HG02981 (cell line): ENCODE results near the gene SPINT3.
"Not testable (repeated sequence)": the region's sequence is repeated elsewhere in the genome, so short reads cannot be mapped to it uniquely, and the experiment has no call there.

Experiments used
- ATAC-seq: cut with Tn5 transposase; IDR thresholded peaks from one replicate; pipeline ENCODE4 v1.9.1; 2021; ENCODE audit warnings: mild to moderate bottlenecking, moderate library complexity; ENCODE audit not compliant: unreplicated experiment

SPINT3 gene

DNA sequence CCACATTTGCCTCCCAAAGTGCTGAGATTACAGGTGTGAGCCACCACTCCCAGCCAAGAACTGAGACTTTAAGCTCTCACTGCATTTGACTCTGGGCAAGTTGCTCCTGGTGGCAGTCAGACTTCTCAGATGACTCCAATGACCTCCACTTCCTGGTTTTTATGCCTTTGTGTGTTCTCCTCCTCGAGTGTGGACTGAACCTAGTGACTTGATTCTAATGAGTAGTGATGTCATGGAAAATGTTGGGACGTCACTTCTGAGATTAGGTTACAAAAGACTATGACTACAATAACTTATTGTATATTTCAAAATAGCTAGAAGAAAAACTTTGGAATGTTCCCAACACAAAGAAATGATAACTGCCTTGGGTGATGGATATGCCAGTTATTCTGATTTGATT is 12.0 kb downstream of the SPINT3 start:
- ATAC-seq = no peak

DNA sequence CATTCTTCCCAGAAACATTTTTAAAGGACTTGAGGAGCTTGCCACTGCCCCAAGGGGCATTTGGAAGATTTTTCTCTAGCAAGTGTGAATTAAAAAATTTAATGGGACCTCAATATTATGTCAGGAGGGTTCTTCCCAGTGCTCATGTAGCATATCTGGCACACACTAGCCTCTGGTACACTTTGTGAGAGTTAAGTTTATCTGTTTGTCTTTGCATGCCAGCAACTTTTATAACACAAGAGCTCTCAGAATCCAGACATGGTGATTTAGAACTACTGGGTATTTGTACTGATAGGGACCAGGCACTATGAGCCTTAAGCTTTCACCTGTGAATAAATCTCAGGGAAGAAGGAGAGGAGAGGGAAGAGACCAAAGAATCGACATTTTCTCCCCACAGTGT is 12.9 kb downstream of the SPINT3 start:
- ATAC-seq = no peak

DNA sequence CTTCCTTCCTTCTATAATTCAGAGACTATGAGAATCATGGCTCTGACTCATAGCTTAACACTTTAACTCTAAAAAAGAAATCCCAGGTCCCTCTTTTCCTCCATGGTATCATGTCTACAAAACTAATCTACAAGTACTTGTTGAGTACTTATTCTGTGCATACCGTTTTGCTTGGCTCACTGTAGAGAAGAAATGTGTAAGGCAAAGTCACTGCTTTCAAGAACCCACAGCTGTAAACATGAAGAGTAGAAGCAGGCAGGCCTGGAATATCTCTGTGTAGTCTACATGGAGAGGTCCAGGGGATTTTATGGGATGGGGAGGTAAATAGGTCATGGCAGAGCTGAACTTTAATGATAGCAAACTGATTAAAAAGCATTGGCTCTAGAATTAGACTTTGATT is 13.8 kb downstream of the SPINT3 start:
- no peak for ATAC-seq

DNA sequence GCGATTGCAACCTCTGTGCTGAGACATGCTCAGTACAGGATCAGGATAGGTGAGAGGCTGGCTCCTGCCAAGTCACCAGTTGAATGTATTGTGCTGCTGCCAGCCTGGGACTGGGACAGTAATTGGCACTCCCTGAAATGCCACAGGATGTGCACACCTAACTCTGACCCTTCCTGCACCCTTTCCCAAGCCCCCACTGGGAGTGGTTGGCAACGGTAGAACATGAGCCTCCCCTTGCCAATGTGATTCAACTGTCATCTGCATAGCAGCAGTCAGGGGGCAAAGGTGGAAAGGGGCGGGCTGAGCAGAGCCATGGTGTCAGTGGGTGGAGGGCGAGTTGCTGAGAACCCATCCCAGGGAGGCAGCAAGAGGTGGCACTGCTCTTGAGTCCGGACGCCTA is 15.4 kb downstream of the SPINT3 start:
- ATAC-seq = no peak

DNA sequence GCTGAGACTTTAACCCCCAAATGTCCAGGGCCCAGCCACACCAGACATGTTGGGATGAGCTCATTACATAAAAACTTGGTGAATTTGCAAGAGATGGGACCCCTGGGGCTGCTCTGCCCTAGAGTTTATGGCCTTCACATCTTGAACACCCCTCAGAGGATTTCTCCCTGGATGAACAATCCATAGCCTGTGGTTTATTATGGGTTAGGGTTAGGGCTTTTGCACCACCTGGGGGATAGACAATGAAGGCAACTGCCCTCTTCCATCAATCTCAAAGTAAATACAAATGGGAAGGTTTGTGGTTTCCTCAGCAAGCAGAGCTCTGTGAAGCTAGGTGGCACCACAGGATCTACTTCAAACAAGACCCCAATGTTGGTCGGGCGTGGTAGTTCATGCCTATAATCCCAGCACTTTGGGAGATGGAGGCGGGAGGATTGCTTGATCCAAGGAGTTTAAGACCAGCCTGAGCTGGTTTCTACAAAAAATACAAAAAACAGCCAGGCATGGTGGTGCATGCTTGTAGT is 17.4 kb downstream of the SPINT3 start:
- no peak for ATAC-seq

DNA sequence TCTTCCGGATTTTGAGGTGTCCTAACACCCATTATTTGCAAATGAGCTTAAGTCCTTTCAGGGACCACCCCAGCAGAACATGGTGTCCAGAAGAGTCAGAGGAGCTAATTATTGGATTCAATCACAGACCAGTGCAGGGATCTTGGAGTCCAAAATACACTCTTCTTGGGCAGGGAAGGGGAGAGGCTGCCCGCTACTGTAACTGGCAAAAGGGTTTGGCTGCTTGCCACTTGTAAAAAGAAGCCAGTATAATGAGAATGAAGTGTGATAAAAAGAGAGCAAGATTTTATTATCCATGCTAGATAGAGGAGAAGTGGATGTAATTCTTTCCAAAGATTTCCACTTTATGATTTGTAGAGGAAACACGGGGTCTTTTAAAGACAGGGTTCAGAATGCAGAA is 19.3 kb downstream of the SPINT3 start:
- no peak for ATAC-seq

DNA sequence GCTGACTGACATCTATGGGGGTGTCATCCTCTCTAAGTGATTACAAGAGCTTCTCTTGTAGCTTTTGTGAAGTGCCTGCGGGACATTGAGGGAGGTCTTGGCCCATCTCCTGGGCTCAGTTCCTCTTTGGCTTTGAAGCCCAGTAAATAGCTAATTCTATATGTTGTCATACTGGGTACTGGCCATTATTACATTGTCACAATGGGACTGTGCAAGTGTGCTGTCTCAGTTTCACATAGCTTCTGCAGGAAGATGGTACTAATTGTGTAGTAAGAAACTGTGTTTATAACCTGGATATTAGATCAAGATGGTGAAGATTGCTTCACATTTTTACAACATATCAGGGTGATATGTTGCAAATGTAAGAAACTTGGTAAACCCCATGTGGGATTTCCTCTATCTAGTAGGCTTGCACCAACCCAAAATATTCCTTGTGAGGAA is 19.9 kb downstream of the SPINT3 start:
- ATAC-seq = no peak

DNA sequence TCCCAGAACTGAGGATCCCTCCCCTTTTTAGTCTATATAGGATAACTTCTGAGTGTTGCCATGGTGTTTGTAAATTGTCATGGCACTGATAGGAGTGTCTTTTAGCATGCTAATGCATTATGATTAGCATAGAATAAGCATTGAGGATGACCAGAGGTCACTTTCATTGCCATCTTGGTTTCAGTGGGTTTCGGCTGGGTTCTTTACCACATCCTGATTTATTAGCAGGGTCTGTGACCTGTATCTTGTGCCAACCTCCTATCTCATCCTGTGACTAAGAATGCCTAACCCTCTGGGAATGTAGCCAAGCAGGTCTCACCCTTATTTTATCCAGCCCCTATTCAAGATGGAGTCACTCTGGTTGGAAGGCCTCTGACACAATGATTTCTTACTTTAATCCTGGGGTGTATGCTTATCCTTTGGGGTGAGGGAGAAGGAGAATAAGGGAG is 26.3 kb downstream of the SPINT3 start:
- no peak for ATAC-seq

DNA sequence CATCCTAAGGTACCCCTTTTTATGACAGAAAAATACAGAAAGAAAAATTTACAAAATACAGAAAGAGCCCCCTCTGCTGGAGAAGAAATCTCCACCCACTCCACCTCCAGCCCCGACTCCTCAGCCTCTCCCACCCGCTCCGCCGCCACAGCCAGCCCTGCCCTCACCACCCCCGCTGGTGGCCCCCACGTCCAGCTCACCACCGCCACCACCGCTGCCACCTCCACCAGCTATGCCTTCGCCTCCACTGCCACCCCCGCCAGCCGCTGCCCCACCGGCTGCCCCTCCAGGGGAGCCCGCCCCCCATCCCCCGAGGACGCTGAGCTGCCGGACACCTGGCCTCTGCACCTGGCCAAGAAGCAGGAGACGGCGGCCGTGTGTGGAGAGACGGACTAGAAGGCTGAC is 28.2 kb downstream of the SPINT3 start:
- no peak for ATAC-seq

- no peak for ATAC-seq
These were observed 30.0 kb downstream of the SPINT3 start for GRCh38 chr20:45485388-45485787.

DNA sequence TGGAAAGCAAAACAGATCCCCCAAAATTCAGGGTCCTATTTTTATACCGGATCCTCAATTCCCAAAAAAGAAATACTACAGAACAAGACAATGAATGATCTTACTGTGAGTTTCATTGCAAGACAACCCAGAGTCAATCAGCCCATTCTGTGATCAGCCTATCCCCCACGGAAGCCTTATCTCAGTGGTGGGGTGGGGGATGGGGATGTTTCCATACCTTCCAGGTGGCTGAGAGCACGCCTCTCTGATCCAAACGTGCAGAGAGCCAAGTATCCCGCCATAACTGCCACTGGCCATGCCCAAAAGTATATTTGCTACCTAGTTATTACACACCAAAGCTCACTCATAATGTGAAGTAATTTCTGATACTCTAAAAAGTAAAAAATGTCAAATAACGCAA is 30.7 kb downstream of the SPINT3 start:
- no peak for ATAC-seq

DNA sequence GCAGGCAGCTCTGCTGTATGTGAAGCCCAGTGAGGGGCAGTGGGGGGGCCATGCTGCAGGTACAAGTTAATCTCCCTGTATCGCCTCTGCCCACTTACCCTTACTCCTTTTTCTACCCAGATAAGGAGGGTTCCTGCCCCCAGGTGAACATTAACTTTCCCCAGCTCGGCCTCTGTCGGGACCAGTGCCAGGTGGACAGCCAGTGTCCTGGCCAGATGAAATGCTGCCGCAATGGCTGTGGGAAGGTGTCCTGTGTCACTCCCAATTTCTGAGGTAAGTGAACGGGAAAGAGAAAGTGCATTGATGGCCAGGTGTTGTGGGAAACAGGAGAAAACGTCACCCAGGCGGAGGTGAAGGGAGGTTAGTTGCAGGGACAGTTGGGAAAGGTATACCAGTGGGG is 35.6 kb downstream of the SPINT3 start:
- no peak for ATAC-seq

- not testable (repeated sequence) for ATAC-seq
These were observed 37.8 kb downstream of the SPINT3 start for GRCh38 chr20:45477530-45478148.

GRCh38 chr20:45472286-45472685 is 43.1 kb downstream of the SPINT3 start:
- ATAC-seq = not testable (repeated sequence)

DNA sequence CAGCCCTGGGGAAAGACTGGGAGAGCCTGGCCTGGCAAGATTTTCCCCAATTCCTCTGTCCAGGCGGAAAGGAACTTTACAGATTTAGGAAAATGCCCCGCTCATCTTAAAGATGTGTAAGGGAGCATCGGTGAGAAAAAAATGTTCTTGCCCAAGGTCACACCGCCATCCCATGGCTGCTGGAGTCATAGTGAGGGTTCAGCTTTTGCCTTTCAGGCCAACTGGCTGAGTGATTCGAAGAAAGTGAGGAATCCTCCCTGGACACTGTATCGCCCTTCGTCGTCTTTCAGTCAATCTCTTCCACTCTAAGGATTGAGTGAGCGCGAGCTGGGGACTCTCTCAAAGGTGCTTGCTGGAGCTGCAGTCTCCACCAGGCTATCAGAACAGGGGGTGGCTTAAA is 44.5 kb downstream of the SPINT3 start:
- no peak for ATAC-seq

- peak; percentile 54 for ATAC-seq
These were observed 45.0 kb downstream of the SPINT3 start for GRCh38 chr20:45470262-45470931.

- ATAC-seq = no peak
These were observed 45.8 kb downstream of the SPINT3 start, which contains the start of gene WFDC2 for GRCh38 chr20:45469336-45470261. TSS of gene WFDC2 (plus strand) at chr20:45469753. CDS start at chr20:45469782, 29 bp downstream.

DNA sequence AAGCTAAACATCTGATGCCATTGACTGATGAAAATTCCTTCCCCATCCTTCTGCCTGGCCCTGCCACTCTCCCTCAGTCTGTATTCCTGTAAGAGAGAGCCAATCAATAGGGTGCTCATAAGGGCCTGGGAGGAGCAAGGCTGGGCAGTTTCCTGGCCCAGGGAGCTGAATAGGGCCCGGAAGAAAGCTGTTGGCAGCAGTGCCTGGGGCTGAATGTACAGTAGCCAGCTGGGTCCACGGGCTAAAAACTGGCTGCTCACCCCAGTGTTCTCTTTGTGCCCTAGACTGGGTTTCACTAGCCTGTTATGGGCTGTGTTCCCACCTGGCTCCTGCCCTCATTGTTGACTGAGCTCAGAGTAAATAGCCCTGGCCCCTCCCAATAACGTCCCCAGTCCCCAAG is 47.6 kb downstream of the SPINT3 start:
- ATAC-seq = no peak

DNA sequence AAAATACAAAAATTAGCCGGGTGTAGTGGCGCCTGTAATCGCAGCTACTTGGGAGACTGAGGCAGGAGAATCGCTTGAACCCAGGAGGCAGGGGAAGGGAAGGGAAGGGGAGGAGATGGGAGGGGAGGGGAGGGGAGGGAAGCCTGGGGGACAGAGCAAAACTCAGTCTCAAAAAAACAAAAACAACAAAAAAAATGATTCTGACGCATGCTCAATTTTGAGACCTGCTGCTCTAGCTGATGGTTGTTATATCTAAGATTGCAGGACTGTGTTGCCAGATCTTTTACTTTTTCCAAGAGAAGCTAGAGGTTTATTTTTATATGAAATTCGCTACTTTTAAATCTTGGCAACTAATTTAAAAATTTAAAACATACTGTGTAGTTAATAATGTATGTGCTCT is 48.2 kb downstream of the SPINT3 start:
- ATAC-seq = no peak

DNA sequence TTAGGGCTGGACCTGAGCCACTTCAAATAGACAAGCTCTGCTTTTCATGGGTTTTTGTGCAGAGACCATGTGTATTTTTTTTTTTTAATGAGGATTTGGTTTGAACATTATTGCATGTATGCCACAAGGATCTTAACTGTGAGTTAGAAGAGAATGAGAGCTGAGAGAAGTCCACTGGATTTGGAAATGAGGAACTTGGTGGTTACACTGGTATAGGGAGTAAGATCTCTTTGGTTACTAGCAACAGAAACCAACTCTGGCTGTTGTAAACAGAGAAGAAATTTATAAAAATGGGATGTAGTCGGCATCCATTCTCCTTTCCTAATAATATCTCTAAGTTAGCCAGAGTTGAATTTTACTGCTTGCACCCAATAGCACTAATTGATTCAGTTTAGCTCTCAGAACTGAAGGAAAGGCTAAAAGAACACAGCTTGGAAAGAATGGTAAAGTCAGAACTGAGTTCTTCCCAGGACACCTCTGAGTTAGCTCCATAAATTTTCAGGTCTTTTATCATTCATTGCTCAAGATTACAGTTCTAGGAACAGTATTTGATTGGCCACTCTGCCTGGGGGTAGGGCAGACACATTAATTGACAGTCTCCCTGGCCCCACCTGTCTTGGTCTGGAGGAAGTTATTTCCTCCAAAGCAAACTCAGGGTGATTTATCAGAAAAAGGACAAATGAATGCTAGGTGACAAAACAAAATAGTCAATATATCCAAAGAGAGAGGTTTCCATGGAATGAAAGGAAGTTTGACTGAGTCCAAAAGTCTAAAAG is 49.7 kb downstream of the SPINT3 start:
- no peak for ATAC-seq

- no peak for ATAC-seq
These were observed 51.7 kb downstream of the SPINT3 start for GRCh38 chr20:45463709-45464108.
